ENCODE data around the gene SKA1.
"Not testable (repeated sequence)": the region's sequence is repeated elsewhere in the genome, so short reads cannot be mapped to it uniquely, and the experiment has no call there.

Gene SKA1

DNA sequence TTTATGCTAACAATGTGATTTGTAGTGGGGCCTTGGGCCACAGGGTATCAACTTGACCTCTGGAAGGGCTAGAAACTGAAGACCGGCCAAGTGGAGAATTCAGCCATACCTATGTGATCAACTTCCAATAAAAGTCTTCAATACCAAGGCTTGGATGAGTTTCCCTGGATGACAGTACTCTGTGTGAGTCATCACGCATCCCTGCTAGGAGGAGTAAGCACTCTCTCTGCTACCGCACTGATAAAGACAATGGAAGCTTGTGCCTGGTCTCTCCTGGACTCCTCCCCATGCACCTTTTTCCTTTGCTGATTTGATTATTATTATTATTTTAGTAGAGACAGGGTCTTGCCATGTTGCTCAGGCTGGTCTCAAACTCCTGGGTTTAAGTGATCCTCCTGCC is 58.1 kb downstream of the SKA1 start:
- no peak for DNase-seq

DNA sequence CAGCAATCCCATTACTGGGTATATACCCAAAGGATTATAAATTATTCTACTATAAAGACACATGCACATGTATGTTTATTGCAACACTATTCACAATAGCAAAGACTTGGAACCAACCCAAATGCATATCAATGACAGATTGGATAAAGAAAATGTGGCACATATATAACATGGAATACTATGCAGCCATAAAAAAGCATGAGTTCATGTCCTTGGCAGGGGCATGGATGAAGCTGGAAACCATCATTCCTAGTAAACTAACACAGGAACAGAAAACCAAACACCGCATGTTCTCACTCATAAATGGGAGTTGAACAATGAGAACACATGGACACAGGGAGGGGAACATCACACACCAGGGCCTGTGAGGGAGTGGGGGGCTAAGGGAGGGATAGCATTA is 61.9 kb downstream of the SKA1 start:
- not testable (repeated sequence) for DNase-seq

- no peak for DNase-seq
Measured at GRCh38 chr18:50439460-50440015, 64.7 kb downstream of the SKA1 start.

DNA sequence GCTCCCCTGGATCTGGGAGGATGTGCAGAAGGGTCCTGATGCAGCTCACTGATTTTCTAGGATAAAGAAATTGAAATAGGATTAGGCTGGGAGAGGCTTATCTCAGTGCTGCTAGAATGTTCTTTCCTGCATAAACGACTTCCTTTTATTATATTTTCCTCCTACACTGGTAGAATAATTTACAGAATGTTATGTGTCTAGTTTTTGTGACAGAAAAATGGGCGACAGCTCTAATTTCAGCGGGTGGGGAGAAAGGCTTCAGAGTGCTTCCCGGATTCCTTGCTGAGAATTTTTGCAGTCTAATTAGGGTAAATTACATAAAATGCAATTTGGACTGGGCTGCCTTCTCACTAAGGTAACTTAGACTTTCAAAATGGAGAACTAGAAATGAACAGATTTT is 66.2 kb downstream of the SKA1 start:
- DNase-seq, result no peak

- no peak for DNase-seq
Measured at GRCh38 chr18:50441501-50441900, 66.7 kb downstream of the SKA1 start.

All from GDM1 (cell line).